ENCODE results near the gene HOOK1.

HOOK1 gene

DNA sequence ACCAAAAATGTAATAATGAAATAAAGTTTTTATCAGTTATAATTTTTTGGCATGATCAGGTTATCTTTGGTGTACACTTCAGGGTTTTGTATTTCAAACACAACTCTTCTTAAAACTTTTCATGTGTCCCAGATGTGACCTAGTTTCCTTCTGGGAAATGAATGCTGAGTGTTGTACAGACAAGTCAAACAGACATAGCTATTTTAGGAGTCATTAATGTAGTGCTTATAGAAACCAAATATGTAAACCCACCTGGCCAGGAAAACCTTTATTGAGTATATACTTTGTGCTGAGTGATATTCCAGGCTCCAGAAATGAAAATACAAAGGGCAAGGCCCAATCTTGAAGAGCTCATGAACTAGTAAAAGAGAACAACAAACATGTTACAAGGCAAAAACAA lies 25.9 kb upstream of the HOOK1 start:
- H3K4me3 ChIP-seq (ENCODE audit: low read depth in 1 of 2, low read length in 2 of 2) = no peak overlapping the region

DNA sequence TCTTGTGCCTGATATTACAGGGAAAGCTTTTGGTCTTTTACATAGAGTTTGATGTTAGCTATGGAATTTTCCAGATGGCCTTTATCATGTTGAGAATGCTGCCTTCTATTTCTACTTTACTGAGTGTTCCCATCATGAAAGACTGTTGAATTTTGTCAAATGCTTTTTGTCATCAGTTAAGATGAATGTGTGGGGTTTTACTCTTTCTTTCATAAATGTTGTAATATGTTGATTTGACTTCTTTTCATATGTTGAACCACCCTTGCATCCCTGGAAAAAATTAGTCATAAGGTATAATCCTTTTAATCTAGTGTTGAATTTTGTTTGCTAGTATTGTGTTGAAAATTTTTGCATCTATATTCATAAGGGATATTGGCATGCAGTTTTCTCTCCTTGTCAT lies 16.1 kb upstream of the HOOK1 start:
- no peak overlapping the region for H3K27ac ChIP-seq (ENCODE audit: low read length)
- no peaks in the 10 kb centered on the region for H3K36me3 ChIP-seq (ENCODE audit: control insufficient read depth in 1 of 2, insufficient read depth in 2 of 2, low read length in 2 of 2)
- peaks cover 0 to 2% of the 10 kb centered on the region in 2 donors for H3K9me3 ChIP-seq (ENCODE audit: control insufficient read depth in 1 of 2, low read length in 2 of 2)
- no peak overlapping the region for H3K4me3 ChIP-seq (ENCODE audit: low read depth in 1 of 2, low read length in 2 of 2)
- H3K27me3 ChIP-seq (ENCODE audit: low read depth, low read length) = no peaks in the 10 kb centered on the region
- no peaks in the 10 kb centered on the region for H3K4me1 ChIP-seq (ENCODE audit: control insufficient read depth in 1 of 2, insufficient read depth in 2 of 2, low read length in 2 of 2)

More for the DNA sequence above, 25.9 kb upstream of the HOOK1 start:
- Histone ChIP-seq H3K4me1 (ENCODE audit: control insufficient read depth in 1 of 2, insufficient read depth in 2 of 2, low read length in 2 of 2) (no peaks in the 10 kb centered on the region), H3K27ac (ENCODE audit: low read length) (no peak overlapping the region), H3K27me3 (ENCODE audit: low read depth, low read length) (no peaks in the 10 kb centered on the region), H3K36me3 (ENCODE audit: control insufficient read depth in 1 of 2, insufficient read depth in 2 of 2, low read length in 2 of 2) (no peaks in the 10 kb centered on the region), H3K9me3 (ENCODE audit: control insufficient read depth in 1 of 2, low read length in 2 of 2) (peaks cover 0 to 7% of the 10 kb centered on the region in 2 donors)

DNA sequence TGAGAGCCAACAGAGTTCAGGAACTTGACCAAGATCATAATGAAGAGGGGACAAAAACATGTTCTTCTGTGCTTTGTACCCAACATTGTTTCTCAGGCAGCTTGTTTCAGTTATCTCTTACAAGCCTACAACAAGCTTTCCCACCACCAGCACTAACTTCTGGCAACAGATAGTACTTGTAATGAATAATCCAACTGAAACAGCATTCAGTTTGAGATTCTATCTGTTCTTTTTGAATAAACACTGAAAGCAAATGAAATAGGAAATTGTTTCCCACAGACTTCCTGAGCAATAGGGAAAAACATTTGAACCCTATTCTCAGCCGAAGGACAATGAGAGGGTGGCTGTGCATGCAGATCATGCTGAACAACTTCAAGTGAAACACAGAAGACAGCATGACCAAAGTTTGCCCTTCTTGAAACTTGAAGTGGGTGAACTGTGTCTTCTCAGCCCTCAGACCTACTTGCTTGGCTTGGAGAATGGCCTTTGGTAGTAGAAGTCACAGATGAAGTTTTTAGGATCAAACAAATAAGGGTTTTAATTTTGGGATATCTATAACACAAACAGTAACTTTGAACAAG lies 11.2 kb upstream of the HOOK1 start:
- Histone ChIP-seq H3K27ac (ENCODE audit: low read length) (no peak overlapping the region), H3K4me3 (ENCODE audit: low read depth in 1 of 2, low read length in 2 of 2) (no peak overlapping the region), H3K9me3 (ENCODE audit: control insufficient read depth in 1 of 2, low read length in 2 of 2) (no peaks in the 10 kb centered on the region), H3K4me1 (ENCODE audit: control insufficient read depth in 1 of 2, insufficient read depth in 2 of 2, low read length in 2 of 2) (no peaks in the 10 kb centered on the region), H3K36me3 (ENCODE audit: control insufficient read depth in 1 of 2, insufficient read depth in 2 of 2, low read length in 2 of 2) (no peaks in the 10 kb centered on the region), H3K27me3 (ENCODE audit: low read depth, low read length) (no peaks in the 10 kb centered on the region)

DNA sequence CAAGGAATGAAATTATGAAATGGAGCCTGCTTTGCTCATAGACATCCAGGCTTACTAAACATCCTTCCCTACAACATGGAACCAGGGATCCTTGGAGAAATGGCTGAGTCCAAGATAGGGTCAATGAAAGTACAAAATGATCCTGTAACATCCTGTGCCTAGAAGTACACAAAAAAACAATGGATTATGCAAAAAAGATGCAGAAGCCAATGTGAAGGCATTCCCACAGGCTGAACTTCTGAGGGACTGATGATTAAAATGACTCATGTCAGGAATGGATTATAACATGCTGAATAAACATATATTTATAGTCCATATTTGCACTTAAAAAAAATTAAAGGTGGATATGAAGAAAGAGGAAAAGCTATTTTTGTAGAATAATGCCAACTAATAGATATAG lies 10.4 kb upstream of the HOOK1 start:
- no peaks in the 10 kb centered on the region for H3K36me3 ChIP-seq (ENCODE audit: control insufficient read depth in 1 of 2, insufficient read depth in 2 of 2, low read length in 2 of 2)
- no peaks in the 10 kb centered on the region for H3K4me1 ChIP-seq (ENCODE audit: control insufficient read depth in 1 of 2, insufficient read depth in 2 of 2, low read length in 2 of 2)
- H3K27ac ChIP-seq (ENCODE audit: low read length) = no peak overlapping the region
- H3K27me3 ChIP-seq (ENCODE audit: low read depth, low read length) = no peaks in the 10 kb centered on the region
- no peaks in the 10 kb centered on the region for H3K9me3 ChIP-seq (ENCODE audit: control insufficient read depth in 1 of 2, low read length in 2 of 2)
- H3K4me3 ChIP-seq (ENCODE audit: low read depth in 1 of 2, low read length in 2 of 2) = no peak overlapping the region

DNA sequence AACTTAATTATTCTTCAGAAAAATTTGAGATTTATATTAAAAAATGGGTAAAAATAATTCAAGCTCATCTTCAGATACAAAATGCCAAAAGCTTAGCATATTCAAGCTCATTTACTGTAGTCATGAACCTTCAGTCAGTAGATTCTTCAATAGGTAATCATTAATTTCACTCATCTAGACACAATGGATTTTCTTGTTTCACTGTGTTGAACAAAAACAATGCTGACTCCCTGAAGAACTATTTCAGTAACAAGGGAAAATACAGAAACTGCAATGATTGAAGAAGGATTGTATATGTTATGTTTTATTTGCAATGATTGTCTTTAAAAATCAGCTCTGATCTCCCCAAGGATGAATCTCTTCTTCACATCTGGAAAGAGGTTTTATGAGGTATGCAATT lies 9.2 kb upstream of the HOOK1 start:
- no peaks in the 10 kb centered on the region for H3K4me1 ChIP-seq (ENCODE audit: control insufficient read depth in 1 of 2, insufficient read depth in 2 of 2, low read length in 2 of 2)
- no peaks in the 10 kb centered on the region for H3K9me3 ChIP-seq (ENCODE audit: control insufficient read depth in 1 of 2, low read length in 2 of 2)
- no peak overlapping the region for H3K4me3 ChIP-seq (ENCODE audit: low read depth in 1 of 2, low read length in 2 of 2)
- H3K36me3 ChIP-seq (ENCODE audit: control insufficient read depth in 1 of 2, insufficient read depth in 2 of 2, low read length in 2 of 2) = no peaks in the 10 kb centered on the region
- no peaks in the 10 kb centered on the region for H3K27me3 ChIP-seq (ENCODE audit: low read depth, low read length)
- H3K27ac ChIP-seq (ENCODE audit: low read length) = no peak overlapping the region

DNA sequence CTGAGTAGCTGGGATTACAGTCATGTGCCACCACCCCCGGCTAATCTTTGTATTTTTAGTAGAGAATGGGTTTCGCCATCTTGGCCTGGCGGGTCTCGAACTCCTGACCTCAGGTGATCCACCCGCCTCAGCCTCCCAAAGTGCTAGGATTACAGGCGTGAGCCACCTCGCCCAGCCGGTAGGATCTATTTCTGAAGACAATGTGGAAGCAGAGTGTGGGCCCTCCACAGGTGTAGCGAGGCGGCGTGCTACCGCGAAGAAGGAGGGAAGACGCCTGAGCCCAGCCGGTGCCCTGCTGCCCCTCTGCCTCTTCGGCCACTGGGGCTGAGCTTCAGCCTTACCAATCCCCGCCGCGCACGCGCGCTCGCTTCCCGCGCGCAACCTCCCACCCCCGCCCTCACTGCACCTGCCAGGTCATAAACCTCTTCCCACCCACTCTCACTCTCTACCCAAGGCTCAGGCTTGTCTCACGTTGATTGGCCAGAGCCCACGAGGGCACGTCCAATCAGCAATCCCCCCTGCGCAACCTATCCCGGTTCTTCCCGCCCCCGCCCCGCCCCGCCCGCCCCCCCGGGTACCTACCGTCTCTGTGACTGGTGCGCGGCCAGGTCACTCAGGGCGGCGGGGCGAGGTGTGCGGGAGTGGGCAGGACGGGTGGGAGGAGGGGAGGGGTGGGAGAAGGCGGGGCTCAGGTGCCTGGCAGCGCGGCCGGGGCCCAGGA lies 409 bp upstream of the HOOK1 start:
- Histone ChIP-seq H3K27me3 (ENCODE audit: low read depth, low read length) (peaks cover 5% of the 10 kb centered on the region), H3K4me3 (ENCODE audit: low read depth in 1 of 2, low read length in 2 of 2) (peak overlapping the region; percentile 27 to 54), H3K36me3 (ENCODE audit: control insufficient read depth in 1 of 2, insufficient read depth in 2 of 2, low read length in 2 of 2) (no peaks in the 10 kb centered on the region), H3K27ac (ENCODE audit: low read length) (no peak overlapping the region), H3K4me1 (ENCODE audit: control insufficient read depth in 1 of 2, insufficient read depth in 2 of 2, low read length in 2 of 2) (peaks cover 0 to 13% of the 10 kb centered on the region in 2 donors), H3K9me3 (ENCODE audit: control insufficient read depth in 1 of 2, low read length in 2 of 2) (no peaks in the 10 kb centered on the region)

DNA sequence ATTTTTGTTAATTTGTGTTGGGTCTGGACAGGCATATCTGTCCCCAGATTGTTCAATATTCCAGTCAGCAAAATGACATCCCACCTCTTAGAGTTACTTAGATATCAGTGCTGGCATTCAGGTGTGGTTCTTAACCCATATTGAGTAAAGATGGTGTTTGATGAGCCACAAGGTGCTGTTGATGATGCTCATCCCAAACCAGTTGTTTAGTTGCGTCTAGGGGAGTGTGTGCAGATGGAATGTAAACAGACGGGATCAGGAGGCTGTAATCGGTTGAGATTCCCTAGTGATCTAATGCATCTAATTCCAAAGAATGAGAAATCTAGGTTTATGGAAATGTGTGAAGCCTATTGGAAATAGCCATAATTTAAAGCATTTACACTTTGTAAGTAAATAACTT lies 1.1 kb downstream of the HOOK1 start:
- Histone ChIP-seq H3K4me3 (ENCODE audit: low read depth in 1 of 2, low read length in 2 of 2) (peak overlapping the region in 1 of 2 donors; percentile 52), H3K9me3 (ENCODE audit: control insufficient read depth in 1 of 2, low read length in 2 of 2) (no peaks in the 10 kb centered on the region), H3K27ac (ENCODE audit: low read length) (no peak overlapping the region), H3K4me1 (ENCODE audit: control insufficient read depth in 1 of 2, insufficient read depth in 2 of 2, low read length in 2 of 2) (peaks cover 0 to 13% of the 10 kb centered on the region in 2 donors), H3K36me3 (ENCODE audit: control insufficient read depth in 1 of 2, insufficient read depth in 2 of 2, low read length in 2 of 2) (no peaks in the 10 kb centered on the region), H3K27me3 (ENCODE audit: low read depth, low read length) (peaks cover 5% of the 10 kb centered on the region)

DNA sequence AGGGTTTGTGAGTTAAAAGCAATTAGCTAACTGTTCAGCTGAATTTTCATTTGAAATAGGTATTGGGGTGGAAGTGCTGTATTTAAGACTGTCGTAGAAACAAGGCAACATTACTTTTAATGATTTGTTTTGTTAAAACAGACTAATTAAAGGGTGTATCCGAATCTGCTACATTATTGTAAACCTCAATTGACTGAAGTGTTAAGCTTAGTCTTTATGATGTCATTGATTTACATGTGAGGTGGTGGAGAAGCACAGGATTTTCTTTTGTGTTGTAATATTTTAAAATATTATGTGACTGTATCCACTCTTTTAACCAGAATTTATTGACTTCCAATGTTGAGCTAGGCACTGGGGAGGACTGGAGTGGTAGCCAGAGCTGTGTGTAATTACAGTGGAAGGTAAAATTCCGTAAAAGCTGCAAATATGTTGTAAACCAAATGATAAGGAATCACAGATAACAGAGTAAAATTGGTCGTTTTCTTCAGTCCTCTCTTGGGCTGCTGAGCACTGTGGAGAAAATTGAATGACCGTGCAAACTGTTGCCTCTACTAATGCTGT lies 1.6 kb downstream of the HOOK1 start:
- no peaks in the 10 kb centered on the region for H3K36me3 ChIP-seq (ENCODE audit: control insufficient read depth in 1 of 2, insufficient read depth in 2 of 2, low read length in 2 of 2)
- peaks cover 0 to 13% of the 10 kb centered on the region in 2 donors for H3K4me1 ChIP-seq (ENCODE audit: control insufficient read depth in 1 of 2, insufficient read depth in 2 of 2, low read length in 2 of 2)
- H3K9me3 ChIP-seq (ENCODE audit: control insufficient read depth in 1 of 2, low read length in 2 of 2) = no peaks in the 10 kb centered on the region
- peak overlapping the region in 1 of 2 donors; percentile 52 for H3K4me3 ChIP-seq (ENCODE audit: low read depth in 1 of 2, low read length in 2 of 2)
- H3K27ac ChIP-seq (ENCODE audit: low read length) = no peak overlapping the region
- peaks cover 5% of the 10 kb centered on the region for H3K27me3 ChIP-seq (ENCODE audit: low read depth, low read length)

DNA sequence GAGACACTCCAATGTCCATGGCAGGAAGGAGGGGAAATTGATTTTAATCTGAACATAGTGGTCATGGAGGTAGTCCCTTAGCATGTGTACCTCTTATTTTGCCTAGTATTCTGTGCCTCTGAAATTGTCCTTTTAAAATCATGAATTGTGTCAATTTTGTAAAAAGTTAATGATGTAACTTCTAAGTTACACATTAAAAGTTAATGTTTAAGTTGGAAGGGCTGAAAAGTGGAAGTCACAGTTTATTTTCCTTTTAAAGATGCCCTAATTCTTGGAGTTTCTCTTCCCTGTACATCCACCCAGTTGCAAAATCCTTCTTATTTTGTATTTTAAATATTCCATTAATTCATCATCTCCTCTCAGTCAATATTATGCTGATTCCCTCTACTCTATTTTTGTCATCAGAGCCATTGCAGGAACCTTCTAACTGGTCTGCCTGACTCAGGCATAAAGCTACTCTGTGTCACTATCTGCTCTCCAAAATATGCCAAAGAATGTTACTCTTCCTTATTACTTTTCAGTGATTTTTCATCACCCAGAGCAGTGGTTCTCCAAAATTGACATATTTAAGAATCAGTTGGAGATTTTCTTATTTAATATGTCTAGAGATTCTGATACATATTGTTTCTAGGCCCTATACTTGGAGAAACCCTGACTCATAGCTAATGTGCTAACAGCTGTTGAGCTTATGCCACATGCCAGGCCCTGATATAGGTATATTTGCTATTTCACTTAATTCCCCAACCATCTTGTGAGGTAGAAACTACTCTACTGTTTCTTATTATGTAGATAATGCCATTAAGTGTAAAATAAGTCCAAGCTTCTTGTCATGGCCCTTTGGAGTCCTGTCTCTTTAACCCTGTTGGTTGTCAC lies 5.1 kb downstream of the HOOK1 start:
- Histone ChIP-seq H3K27me3 (ENCODE audit: low read depth, low read length) (peaks cover 5% of the 10 kb centered on the region), H3K4me3 (ENCODE audit: low read depth in 1 of 2, low read length in 2 of 2) (no peak overlapping the region), H3K36me3 (ENCODE audit: control insufficient read depth in 1 of 2, insufficient read depth in 2 of 2, low read length in 2 of 2) (no peaks in the 10 kb centered on the region), H3K4me1 (ENCODE audit: control insufficient read depth in 1 of 2, insufficient read depth in 2 of 2, low read length in 2 of 2) (peaks cover 0 to 9% of the 10 kb centered on the region in 2 donors), H3K27ac (ENCODE audit: low read length) (no peak overlapping the region), H3K9me3 (ENCODE audit: control insufficient read depth in 1 of 2, low read length in 2 of 2) (no peaks in the 10 kb centered on the region)

DNA sequence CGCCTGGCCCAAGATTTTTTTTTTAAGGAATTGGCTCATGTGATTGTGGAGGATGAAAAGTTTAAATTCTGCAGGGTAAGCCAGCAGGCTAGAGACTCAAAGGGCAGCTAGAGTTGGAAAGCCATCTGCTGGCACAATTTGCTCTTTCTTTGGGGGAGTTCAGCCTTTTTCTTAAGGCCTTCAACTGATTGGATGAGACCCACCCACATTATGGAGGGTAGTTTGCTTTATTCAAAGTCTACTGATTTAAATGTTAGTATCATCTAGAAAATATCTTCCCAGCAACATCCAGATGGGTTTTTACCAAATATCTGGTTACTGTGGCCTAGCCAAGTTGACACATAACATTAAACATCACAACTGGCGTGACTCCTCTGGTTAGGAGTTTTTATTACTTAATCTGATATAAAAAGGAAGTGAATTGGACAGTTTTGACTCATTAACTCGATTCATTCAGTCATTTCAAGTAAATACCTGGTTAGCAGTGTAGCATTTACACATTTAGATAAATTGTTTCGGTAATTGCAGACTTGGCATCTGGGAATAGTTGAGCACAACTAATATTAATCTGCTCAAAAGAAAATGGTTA lies 12.4 kb downstream of the HOOK1 start:
- no peaks in the 10 kb centered on the region for H3K4me1 ChIP-seq (ENCODE audit: control insufficient read depth in 1 of 2, insufficient read depth in 2 of 2, low read length in 2 of 2)
- no peak overlapping the region for H3K27ac ChIP-seq (ENCODE audit: low read length)
- no peak overlapping the region for H3K4me3 ChIP-seq (ENCODE audit: low read depth in 1 of 2, low read length in 2 of 2)
- H3K36me3 ChIP-seq (ENCODE audit: control insufficient read depth in 1 of 2, insufficient read depth in 2 of 2, low read length in 2 of 2) = no peaks in the 10 kb centered on the region
- no peaks in the 10 kb centered on the region for H3K27me3 ChIP-seq (ENCODE audit: low read depth, low read length)
- no peaks in the 10 kb centered on the region for H3K9me3 ChIP-seq (ENCODE audit: control insufficient read depth in 1 of 2, low read length in 2 of 2)

DNA sequence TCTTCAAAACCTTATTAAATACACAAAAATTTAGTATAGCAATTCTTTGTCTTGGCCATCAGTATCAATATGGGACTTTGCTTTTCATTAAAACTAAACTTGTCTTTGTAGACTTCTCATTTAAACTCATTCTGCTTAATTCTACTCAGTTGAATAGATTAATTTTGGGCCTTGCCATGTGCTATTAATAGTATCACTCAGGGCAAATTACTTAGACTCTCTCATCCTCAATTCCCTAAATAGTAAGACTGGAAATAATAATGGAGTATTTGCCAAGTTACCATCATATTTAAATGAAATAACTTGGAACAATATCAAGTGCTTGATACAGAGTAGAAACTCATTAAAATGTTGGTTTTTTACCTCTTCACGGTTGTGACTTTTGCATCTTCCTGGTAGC lies 13.4 kb downstream of the HOOK1 start:
- H3K27ac ChIP-seq (ENCODE audit: low read length) = no peak overlapping the region
- H3K9me3 ChIP-seq (ENCODE audit: control insufficient read depth in 1 of 2, low read length in 2 of 2) = no peaks in the 10 kb centered on the region
- no peaks in the 10 kb centered on the region for H3K36me3 ChIP-seq (ENCODE audit: control insufficient read depth in 1 of 2, insufficient read depth in 2 of 2, low read length in 2 of 2)
- H3K27me3 ChIP-seq (ENCODE audit: low read depth, low read length) = no peaks in the 10 kb centered on the region
- no peaks in the 10 kb centered on the region for H3K4me1 ChIP-seq (ENCODE audit: control insufficient read depth in 1 of 2, insufficient read depth in 2 of 2, low read length in 2 of 2)
- H3K4me3 ChIP-seq (ENCODE audit: low read depth in 1 of 2, low read length in 2 of 2) = no peak overlapping the region

Data from muscle layer of duodenum (tissue), 2 donors.